HG02943 (cell line): ENCODE results near the gene DTNB.

Experiments used
- ATAC-seq: cut with Tn5 transposase; IDR thresholded peaks from one replicate; pipeline ENCODE4 v1.9.1; 2021; ENCODE audit warnings: mild to moderate bottlenecking, low read depth, moderate library complexity; ENCODE audit not compliant: unreplicated experiment

DTNB gene

GRCh38 chr2:25592766-25593292 lies 80.5 kb downstream of the DTNB start:
- no peak for ATAC-seq

DNA sequence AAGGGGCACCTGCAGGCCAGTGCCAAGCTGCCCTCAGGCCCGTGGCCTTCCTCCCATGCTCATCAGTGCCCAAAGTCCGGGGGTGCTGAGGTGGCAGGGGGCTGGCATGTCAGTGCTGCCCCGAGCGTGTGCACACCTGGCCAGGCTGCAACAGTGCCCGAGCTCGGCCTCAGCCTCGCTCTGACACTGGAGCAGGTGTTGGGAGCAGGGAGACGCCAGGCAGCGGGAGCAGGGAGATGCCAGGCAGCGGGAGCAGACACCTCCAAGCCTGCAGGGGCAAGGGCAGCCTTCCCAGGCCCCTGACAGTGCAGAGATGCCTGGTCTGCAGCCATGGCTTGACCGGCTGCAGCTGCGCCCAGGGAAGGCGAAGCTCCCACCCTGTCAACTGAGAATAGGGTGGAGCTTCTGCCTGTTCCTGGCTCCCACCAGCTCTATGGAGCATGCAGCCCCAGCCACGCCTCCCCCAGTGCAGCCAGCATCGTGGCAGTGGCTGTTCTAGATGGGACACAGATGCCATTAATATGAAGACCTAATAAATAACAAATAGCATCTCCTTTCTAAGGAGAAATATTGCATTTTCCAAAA lies 82.4 kb downstream of the DTNB start:
- no peak for ATAC-seq

DNA sequence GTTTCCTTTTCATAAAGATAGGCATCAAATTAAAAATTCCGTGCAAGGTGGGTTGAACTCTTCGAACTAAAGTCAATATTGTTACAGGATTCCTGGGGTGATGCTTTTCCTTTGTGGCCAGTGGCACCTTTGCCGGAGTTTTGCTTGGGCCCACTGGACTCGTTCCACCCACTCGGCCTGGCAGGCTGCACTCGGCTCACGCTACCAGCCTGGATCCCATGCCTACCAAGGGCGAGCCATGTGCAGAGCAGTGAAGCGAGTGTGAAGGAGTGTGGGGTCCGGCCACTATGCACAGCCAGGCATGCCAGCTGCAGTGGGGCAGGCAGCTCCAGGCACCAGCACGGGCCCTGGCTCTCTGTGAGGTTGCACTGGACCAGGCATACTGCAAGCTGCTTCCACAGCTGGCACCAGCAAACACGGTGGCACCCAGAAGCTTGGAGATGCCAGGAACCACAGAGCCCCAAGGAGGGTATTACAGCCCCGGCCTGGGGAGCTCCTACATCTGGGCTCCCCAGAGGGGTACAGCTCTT lies 83.6 kb downstream of the DTNB start:
- ATAC-seq = no peak

GRCh38 chr2:25588576-25588975 lies 84.8 kb downstream of the DTNB start:
- no peak for ATAC-seq

DNA sequence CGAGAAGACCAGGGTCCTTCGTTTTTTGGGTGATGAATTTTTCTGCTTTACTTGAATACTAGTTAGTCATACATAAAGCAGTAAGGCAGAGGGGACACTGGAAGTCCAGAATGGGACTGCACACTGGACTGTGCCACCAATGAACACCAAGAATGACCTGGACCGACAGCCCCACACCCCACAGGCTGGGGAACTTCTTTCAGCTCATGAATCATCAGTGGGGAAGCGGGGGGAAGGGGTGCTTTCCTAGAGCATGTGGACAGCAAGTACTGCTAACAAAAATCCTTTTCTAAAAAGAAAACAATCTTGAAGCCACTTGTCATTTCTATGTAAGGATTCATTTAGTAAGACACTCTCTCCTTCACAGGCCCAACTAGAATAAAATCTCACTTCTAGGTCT lies 86.0 kb downstream of the DTNB start:
- ATAC-seq = no peak

GRCh38 chr2:25586726-25587144 lies 86.6 kb downstream of the DTNB start:
- ATAC-seq = no peak

- ATAC-seq = no peak
Observed at GRCh38 chr2:25585189-25585588, 88.2 kb downstream of the DTNB start.

DNA sequence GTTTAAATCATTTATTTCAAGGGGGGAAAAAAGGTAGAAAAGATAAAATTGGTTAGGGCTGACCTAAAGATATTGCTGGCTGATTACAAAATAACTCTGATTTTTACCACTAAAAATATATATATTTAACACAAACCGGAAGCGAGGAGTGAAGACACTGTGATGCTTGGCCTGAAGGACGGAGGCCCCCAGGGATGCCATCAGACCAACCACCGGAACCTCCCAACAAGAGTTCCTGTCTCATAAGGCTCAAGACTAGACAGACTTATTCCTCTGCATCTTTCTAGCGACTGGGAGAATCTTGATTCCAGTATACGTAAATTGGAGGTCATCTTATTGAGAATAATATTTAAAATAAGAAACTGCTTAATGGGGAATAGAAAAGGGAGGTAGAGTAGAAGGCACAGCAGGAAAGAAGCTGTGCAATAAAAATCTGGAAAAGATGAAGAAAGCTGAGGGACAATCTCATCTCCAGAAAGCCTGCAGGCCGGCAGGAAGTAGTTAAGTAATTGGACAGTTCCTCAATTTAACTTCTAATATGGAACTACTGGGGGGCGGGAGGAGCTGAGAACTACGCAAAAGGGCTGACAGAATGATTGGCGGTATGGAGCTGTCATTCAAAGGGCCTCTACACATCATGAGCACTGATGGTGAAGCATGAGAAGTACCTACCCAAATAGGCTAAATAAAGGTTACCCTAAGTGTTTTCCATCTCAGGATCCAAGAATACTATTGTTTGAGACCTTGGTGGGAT lies 91.1 kb downstream of the DTNB start:
- ATAC-seq = no peak

DNA sequence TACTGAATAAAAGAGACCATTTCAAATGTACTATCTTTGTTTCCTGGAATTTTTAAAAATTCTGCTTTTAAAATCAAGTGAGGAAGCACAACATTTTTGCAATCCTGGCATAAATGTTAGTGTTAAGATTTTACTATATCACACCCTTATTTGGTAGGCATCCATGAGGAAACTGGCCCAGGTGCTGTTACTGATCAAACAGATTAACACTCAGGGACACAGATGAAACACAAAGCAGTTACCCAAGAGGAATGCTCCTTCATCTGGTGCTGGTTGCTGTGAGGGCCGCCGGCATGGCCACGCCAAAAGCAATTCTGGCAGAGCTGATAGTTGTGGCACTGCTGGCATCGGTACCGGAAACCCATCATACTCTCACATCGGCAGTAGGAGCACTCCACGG lies 96.8 kb downstream of the DTNB start:
- ATAC-seq = no peak

DNA sequence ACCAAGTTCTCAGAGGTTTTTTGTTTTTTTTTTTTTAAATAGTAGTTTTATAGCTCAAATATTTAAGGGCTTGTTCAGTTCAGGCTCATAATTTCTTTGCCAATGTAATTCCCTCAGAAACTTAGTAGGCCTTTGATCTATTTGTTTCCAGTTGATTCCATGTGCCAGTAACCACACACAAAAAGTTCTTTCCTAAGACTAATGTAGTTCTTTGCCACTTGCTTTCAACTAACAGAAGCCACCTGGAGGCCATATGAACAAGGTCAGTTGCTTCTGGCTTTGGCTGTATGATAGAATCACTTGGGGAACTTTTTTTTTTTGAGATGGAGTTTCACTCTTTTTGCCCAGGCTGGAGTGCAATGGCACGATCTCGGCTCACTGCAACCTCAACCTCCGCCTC lies 100.7 kb downstream of the DTNB start:
- no peak for ATAC-seq

DNA sequence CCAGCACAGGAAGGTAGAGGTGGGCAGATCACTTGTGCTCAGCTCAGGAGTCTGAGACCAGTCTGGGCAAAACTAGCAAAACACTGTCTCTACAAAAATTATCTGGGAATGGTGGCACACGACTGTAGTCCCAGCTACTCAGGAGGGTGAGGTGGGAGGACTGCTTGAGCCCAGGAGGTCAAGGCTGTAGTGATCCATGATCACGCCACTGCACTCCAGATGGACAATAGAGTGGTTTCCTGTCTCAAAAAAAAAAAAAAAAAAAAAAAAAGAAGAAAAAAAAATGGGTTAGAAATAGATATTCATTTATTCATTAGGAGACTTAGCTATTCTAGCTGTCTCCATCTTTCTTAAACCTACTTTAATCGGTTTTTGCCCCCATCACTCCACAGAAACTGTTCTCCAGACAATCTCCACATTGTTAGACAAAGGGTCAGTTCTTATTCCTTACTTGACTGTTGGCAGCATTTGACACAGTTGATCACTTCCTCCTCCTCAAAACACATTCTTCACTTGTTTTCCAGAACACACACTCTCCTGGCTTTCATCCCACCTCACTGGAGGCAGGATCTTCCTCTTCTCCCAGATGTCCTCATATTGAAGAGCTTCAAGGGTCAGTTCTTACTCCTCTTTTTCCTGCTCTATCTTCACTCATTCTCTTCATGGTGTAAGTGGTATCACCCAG lies 103.1 kb downstream of the DTNB start:
- no peak for ATAC-seq

DNA sequence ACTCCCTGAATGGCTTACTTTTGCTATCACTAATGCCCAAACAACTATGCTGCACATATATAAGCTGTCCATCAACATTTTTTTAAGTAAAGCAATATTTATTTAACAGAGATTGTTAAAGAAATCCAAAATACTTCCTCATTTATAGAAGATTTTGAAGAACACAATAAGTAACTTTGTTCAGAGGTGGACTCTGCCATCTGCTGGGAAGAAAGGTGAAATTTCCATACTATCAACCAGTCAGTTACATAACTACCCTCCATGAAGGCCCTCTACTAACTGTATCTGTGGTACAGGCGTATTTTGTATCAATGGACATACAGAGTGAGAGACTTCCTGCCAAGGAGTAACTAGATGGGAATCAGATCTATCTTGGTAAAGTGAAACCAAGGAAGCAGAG lies 106.0 kb downstream of the DTNB start:
- no peak for ATAC-seq

GRCh38 chr2:25566694-25567093 lies 106.7 kb downstream of the DTNB start:
- ATAC-seq = peak; percentile 86

- ATAC-seq = no peak
Observed at GRCh38 chr2:25566094-25566493, 107.3 kb downstream of the DTNB start.

DNA sequence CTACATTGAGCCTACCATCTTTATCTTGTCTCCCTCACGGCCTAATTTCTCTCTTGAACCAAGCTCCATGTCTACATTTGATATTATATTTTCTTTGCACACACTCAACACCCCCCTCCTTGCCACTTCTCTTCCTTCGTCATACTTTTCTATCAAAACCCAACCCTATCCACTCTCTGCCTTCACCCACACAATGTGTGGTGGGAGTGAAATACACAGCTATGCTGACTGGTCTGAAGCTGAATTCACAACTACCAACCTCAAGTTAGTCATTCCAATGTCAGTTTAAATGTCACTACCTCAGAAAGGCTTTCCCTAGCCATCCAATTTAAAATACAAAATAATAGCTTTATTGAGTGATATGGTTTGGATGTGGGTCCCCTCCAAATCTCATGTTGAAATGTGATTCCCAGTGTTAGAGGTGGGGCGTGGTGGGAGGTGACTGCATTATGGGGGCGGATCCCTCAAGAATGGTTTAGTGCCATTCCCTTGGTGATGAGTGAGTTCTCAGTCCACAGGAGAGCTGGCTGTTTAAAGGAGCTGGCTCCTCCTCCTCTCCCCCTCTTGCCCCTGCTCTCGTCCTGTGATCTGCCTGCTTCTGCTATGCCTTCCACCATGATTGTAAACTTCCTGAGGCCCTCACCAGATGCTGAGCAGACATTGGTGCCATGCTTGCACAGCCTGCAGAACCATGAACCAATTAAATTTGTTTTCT lies 112.1 kb downstream of the DTNB start:
- ATAC-seq = no peak

DNA sequence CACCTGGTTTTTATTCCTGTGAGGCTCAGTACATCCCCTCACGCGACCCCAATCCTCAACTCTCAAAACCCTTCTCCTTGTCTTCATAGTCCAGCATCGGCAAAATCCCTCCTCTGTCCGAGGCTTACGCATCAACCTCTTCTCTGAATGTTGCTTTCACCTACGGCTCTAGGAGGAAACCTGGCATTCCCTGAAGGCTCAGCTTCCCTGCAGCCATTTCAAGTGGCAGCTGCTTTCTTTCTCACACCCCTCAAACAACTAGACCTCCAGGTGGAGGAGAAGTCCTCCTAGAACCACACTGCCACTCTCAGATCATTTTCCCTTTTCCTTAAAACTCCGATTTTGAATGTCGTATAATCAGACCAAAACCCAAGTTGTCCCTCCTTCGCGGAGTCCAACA lies 114.2 kb downstream of the DTNB start:
- ATAC-seq = no peak

DNA sequence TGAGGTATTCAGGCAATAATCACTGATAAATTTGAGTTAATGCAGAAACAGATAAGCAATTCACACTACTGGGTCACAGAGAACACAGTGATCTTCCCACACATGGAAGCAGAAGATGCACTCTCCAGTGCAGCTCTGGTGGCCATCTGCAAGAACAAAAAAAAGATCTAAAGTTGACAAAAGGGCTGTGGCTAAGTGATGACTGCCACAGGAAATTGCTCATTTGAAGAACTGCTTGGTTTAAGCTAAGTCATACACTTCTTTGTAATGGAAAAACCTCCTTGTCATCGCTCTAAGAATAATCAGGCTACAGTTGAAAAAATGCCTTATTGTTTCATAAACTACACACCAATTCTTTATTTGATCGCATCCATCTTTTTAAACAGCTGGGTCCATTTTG lies 115.1 kb downstream of the DTNB start:
- ATAC-seq = no peak

GRCh38 chr2:25557179-25558036 lies 116.0 kb downstream of the DTNB start:
- ATAC-seq = no peak

- no peak for ATAC-seq
Observed at GRCh38 chr2:25552318-25552717, 121.1 kb downstream of the DTNB start.

DNA sequence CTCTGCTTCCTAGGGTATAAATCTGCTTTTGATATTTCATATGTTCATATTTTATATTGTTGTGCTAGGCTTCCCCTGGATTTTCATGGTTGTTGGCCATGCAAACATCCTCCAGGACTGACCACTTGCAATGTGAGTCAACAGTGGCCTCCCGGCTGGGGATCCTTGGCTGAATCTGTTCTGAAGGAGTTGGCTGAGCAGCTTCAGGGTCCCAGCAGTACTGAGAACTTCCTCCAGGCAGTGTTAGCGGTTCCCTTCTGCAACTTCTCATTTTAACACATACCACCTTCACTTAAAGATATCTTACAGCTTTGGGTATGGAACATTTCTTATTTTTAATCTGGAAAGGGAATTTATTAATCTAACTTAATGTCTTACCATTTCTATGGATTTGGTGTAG lies 122.1 kb downstream of the DTNB start:
- no peak for ATAC-seq
